ENCODE measurements around the gene SUV39H1. TPM values are rescaled to one million over a fixed set of nuclear protein-coding genes. Genes with fewer than 3 reads are reported as not detected.

Gene SUV39H1
- polyA plus RNA-seq, 1 of the 3 experiments (the other 2 are of a cell fraction): 8.5 TPM

GRCh38 chrX:48702716-48703115 lies 6.2 kb downstream of the SUV39H1 start:
- no peak for DNase-seq
- Histone ChIP-seq H3K36me3 (replicated peaks in 1 of 2; ENCODE audit: control insufficient read depth in 1 of 2, insufficient read depth in 2 of 2, low read length in 1 of 2) (peaks cover 0 to 7% of the 10 kb centered on the region in 2 experiments), H3K27ac (ENCODE audit: low read depth in 2 of 2, low read length in 1 of 2) (no peak overlapping the region), H3K9me2 (no peaks in the 10 kb centered on the region), H3F3A (replicated peaks; ENCODE audit: insufficient read depth) (no peaks in the 10 kb centered on the region), H3K4me2 (no peak overlapping the region), H3K27me3 (ENCODE audit: insufficient read depth) (no peaks in the 10 kb centered on the region; the same call in 1 of the 2 replicates), H3K4me3 (ENCODE audit: low read depth in 2 of 2, low read length in 1 of 2) (no peak overlapping the region), H3K9ac (no peak overlapping the region), H3K79me2 (ENCODE audit: insufficient read depth) (peaks cover 13% of the 10 kb centered on the region), H2AFZ (ENCODE audit: low read depth) (no peak overlapping the region), H3K9me3 (no peaks in the 10 kb centered on the region), H4K20me1 (ENCODE audit: insufficient read depth) (no peaks in the 10 kb centered on the region), H3K4me1 (ENCODE audit: control insufficient read depth in 1 of 2, insufficient read depth in 2 of 2, low read depth in 1 of 2, low read length in 1 of 2) (no peaks in the 10 kb centered on the region)
- WGBS (ENCODE audit: low lambda C conversion rate): 33% methylated on average over 4 of the region's 4 CpGs
- CTCF ChIA-PET: no interaction called here
- TF ChIP-seq, protein P1, sequence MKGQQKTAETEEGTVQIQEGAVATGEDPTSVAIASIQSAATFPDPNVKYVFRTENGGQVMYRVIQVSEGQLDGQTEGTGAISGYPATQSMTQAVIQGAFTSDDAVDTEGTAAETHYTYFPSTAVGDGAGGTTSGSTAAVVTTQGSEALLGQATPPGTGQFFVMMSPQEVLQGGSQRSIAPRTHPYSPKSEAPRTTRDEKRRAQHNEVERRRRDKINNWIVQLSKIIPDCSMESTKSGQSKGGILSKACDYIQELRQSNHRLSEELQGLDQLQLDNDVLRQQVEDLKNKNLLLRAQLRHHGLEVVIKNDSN (IDR thresholded peaks at IDR 0.05; ENCODE audit: borderline replicate concordance, low read depth): no peak
- TF ChIP-seq RAD21 (IDR thresholded peaks at IDR 0.05; ENCODE audit: low read length): no peak
- TF ChIP-seq FOSL2 (IDR thresholded peaks at IDR 0.05; ENCODE audit: borderline replicate concordance, low read depth): no peak
- TF ChIP-seq MXI1 (IDR thresholded peaks at IDR 0.05; ENCODE audit: low read depth, low read length): no peak
- no peak for TF ChIP-seq NRF1 (IDR thresholded peaks at IDR 0.05; ENCODE audit: low read depth, low read length)
- TF ChIP-seq NFIC (IDR thresholded peaks at IDR 0.05; ENCODE audit: borderline replicate concordance): no peak
- TF ChIP-seq RXRA (IDR thresholded peaks at IDR 0.05; ENCODE audit: borderline replicate concordance, low read depth): no peak
- TF ChIP-seq, protein P2, sequence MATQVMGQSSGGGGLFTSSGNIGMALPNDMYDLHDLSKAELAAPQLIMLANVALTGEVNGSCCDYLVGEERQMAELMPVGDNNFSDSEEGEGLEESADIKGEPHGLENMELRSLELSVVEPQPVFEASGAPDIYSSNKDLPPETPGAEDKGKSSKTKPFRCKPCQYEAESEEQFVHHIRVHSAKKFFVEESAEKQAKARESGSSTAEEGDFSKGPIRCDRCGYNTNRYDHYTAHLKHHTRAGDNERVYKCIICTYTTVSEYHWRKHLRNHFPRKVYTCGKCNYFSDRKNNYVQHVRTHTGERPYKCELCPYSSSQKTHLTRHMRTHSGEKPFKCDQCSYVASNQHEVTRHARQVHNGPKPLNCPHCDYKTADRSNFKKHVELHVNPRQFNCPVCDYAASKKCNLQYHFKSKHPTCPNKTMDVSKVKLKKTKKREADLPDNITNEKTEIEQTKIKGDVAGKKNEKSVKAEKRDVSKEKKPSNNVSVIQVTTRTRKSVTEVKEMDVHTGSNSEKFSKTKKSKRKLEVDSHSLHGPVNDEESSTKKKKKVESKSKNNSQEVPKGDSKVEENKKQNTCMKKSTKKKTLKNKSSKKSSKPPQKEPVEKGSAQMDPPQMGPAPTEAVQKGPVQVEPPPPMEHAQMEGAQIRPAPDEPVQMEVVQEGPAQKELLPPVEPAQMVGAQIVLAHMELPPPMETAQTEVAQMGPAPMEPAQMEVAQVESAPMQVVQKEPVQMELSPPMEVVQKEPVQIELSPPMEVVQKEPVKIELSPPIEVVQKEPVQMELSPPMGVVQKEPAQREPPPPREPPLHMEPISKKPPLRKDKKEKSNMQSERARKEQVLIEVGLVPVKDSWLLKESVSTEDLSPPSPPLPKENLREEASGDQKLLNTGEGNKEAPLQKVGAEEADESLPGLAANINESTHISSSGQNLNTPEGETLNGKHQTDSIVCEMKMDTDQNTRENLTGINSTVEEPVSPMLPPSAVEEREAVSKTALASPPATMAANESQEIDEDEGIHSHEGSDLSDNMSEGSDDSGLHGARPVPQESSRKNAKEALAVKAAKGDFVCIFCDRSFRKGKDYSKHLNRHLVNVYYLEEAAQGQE (IDR thresholded peaks at IDR 0.05; ENCODE audit: low read depth, low read length): no peak
- TF ChIP-seq, protein P3, sequence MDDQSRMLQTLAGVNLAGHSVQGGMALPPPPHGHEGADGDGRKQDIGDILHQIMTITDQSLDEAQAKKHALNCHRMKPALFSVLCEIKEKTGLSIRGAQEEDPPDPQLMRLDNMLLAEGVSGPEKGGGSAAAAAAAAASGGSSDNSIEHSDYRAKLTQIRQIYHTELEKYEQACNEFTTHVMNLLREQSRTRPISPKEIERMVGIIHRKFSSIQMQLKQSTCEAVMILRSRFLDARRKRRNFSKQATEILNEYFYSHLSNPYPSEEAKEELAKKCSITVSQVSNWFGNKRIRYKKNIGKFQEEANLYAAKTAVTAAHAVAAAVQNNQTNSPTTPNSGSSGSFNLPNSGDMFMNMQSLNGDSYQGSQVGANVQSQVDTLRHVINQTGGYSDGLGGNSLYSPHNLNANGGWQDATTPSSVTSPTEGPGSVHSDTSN (IDR thresholded peaks at IDR 0.05): no peak
- TF ChIP-seq CTCF (IDR thresholded peaks at IDR 0.05): no peak
- no peak for TF ChIP-seq MEF2A (IDR thresholded peaks at IDR 0.05; ENCODE audit: borderline replicate concordance, low read depth)
- TF ChIP-seq YY1 (IDR thresholded peaks at IDR 0.05; ENCODE audit: low read depth): no peak
- TF ChIP-seq, protein P4, sequence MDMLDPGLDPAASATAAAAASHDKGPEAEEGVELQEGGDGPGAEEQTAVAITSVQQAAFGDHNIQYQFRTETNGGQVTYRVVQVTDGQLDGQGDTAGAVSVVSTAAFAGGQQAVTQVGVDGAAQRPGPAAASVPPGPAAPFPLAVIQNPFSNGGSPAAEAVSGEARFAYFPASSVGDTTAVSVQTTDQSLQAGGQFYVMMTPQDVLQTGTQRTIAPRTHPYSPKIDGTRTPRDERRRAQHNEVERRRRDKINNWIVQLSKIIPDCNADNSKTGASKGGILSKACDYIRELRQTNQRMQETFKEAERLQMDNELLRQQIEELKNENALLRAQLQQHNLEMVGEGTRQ (IDR thresholded peaks at IDR 0.05; ENCODE audit: borderline replicate concordance, low read depth, low read length): no peak
- TF ChIP-seq EZH2phosphoT487 (IDR thresholded peaks at IDR 0.05; ENCODE audit: borderline replicate concordance, low read depth): no peak
- no peak for TF ChIP-seq TAF1 (IDR thresholded peaks at IDR 0.05; ENCODE audit: borderline replicate concordance, low read depth, low read length)
- no peak for TF ChIP-seq TCF12 (IDR thresholded peaks at IDR 0.05)
- no peak for TF ChIP-seq GATA2 (CRISPR knock-in tag; IDR thresholded peaks at IDR 0.05)
- TF ChIP-seq GABPA (IDR thresholded peaks at IDR 0.05; ENCODE audit: low read depth): no peak
- TF ChIP-seq ELF1 (IDR thresholded peaks at IDR 0.05): no peak
- POLR2A ChIA-PET: no interaction called here

Data from SK-N-SH (cell line).